HepG2 (cell line): ENCODE results near the gene TK2. TPM values are rescaled to one million over a fixed set of nuclear protein-coding genes. Genes with fewer than 3 reads are reported as not detected.
A peak's percentile ranks its signal among the peaks of the same experiment; 100 is the strongest.

Experiments
- DPF2 ChIP-seq: sonication (generic); formaldehyde crosslinking; IDR thresholded peaks from 2 replicates; pipeline ENCODE4 v1.4.0; 2020; ENCODE audit warnings: mild to moderate bottlenecking, low read depth, missing genetic modification reagents, borderline replicate concordance
- IRF2 ChIP-seq: IDR thresholded peaks from 2 replicates; pipeline ENCODE4 v1.6.1; 2018; ENCODE audit warnings: missing genetic modification reagents, missing compliant biosample characterization
- KLF12 ChIP-seq: sonication (generic); formaldehyde crosslinking; IDR thresholded peaks from 2 replicates; pipeline ENCODE4 v1.4.0; 2020; ENCODE audit warnings: missing genetic modification reagents, borderline replicate concordance
- KLF15 ChIP-seq: sonication (generic); formaldehyde crosslinking; IDR thresholded peaks from 2 replicates; pipeline ENCODE4 v1.8.1; 2023; ENCODE audit warnings: borderline replicate concordance, mild to moderate bottlenecking, inconsistent platforms, missing genetic modification reagents, mixed read lengths
- KMT2B ChIP-seq: IDR thresholded peaks from 2 replicates; pipeline ENCODE4 v1.6.1; 2016; ENCODE audit warnings: missing genetic modification reagents, missing compliant biosample characterization
- MAFK ChIP-seq, 2 experiments: IDR thresholded peaks in 1 of 2; conservative IDR thresholded peaks in 1 of 2; 2 replicates each; pipeline ENCODE4 v1.6.1; 2011; ENCODE audit warnings: improper control_type of control experiment in 2 of 2, low read length in 2 of 2
- NR2C2 ChIP-seq: sonication (generic); formaldehyde crosslinking; IDR thresholded peaks from 2 replicates; pipeline ENCODE4 v1.4.0; 2020; ENCODE audit warnings: missing genetic modification reagents, mild to moderate bottlenecking, moderate library complexity, borderline replicate concordance
- PHF20 ChIP-seq: sonication (generic); formaldehyde crosslinking; IDR thresholded peaks from 2 replicates; pipeline ENCODE4 v1.5.0; 2020; ENCODE audit warnings: mild to moderate bottlenecking, missing genetic modification reagents
- POGZ ChIP-seq: sonication (generic); formaldehyde crosslinking; IDR thresholded peaks from 2 replicates; pipeline ENCODE4 v1.4.0; 2020; ENCODE audit warnings: mild to moderate bottlenecking, missing genetic modification reagents
- THYN1 ChIP-seq: sonication (generic); formaldehyde crosslinking; IDR thresholded peaks from 2 replicates; pipeline ENCODE4 v1.8.1; 2023; ENCODE audit warnings: low read depth, mild to moderate bottlenecking, moderate library complexity, missing genetic modification reagents, borderline replicate concordance
- ZNF24 ChIP-seq: fragments of 450-650 bp; IDR thresholded peaks from 2 replicates; pipeline ENCODE4 v1.6.1; 2017; ENCODE audit warnings: antibody characterized with exemption, mild to moderate bottlenecking
- ZNF570 ChIP-seq: sonication (generic); formaldehyde crosslinking; IDR thresholded peaks from 2 replicates; pipeline ENCODE4 v1.4.0; 2020; ENCODE audit warnings: mild to moderate bottlenecking, missing genetic modification reagents, borderline replicate concordance
- ZNF790 ChIP-seq: sonication (generic); formaldehyde crosslinking; IDR thresholded peaks from 2 replicates; pipeline ENCODE4 v1.8.0; 2022; ENCODE audit warnings: missing genetic modification reagents, mild to moderate bottlenecking, borderline replicate concordance
- polyA plus RNA-seq, 8 experiments: library from polyadenylated mRNA; depleted of rRNA in 3 of 8; stranded (reverse) in 7 of 8; unstranded in 1 of 8; fragments of >200 nt; fragmentation: Illumina TruSeq in 4 of 8; extraction: Trizol in 4 of 8; gene quantifications; 2 replicates each; pipeline versions ENCODE4 v1.2.1 to v1.2.3, GENCODE V29; 2011 to 2016; ENCODE audit warnings: low read depth in 4 of 8, missing spikeins in 1 of 8, mixed read lengths in 1 of 8; ENCODE audit not compliant: insufficient read depth in 1 of 8
- total RNA-seq, 5 experiments: library from RNA; depleted of rRNA; stranded (reverse); fragments of >200 nt; fragmentation: Illumina TruSeq; extraction: Trizol; gene quantifications; 2 replicates each; pipeline ENCODE4 v1.2.3, GENCODE V29; 2016; ENCODE audit warnings: low read depth in 1 of 5
- TF ChIP-seq, protein P1 (sequence below), 2 experiments: sonication (generic) in 1 of 2; formaldehyde crosslinking in 1 of 2; IDR thresholded peaks; 2 replicates each; pipeline versions ENCODE4 v1.6.1 to v1.9.0; 2014 to 2022; ENCODE audit warnings: antibody characterized with exemption in 1 of 2, borderline replicate concordance in 1 of 2, inconsistent platforms in 1 of 2, low read depth in 1 of 2, missing genetic modification reagents in 1 of 2
- TF ChIP-seq, protein P2 (sequence below): sonication (generic); formaldehyde crosslinking; IDR thresholded peaks from 2 replicates; pipeline ENCODE4 v1.4.0; 2020; ENCODE audit warnings: mild to moderate bottlenecking, low read depth, missing genetic modification reagents
- TF ChIP-seq, protein P3 (sequence below): sonication (generic); formaldehyde crosslinking; conservative IDR thresholded peaks from 2 replicates; pipeline ENCODE4 v1.8.1; 2023; ENCODE audit warnings: missing genetic modification reagents
- TF ChIP-seq, protein P4 (sequence below): sonication (generic); formaldehyde crosslinking; IDR thresholded peaks from 2 replicates; pipeline ENCODE4 v1.8.0; 2022; ENCODE audit warnings: missing genetic modification reagents, mild to moderate bottlenecking, borderline replicate concordance

TK2 gene
- total and polyA plus RNA-seq, 2 of the 13 experiments (the other 11 are each of a cell fraction or from before 2014, with no cell fraction given), result 18.7 to 21.0 TPM

DNA sequence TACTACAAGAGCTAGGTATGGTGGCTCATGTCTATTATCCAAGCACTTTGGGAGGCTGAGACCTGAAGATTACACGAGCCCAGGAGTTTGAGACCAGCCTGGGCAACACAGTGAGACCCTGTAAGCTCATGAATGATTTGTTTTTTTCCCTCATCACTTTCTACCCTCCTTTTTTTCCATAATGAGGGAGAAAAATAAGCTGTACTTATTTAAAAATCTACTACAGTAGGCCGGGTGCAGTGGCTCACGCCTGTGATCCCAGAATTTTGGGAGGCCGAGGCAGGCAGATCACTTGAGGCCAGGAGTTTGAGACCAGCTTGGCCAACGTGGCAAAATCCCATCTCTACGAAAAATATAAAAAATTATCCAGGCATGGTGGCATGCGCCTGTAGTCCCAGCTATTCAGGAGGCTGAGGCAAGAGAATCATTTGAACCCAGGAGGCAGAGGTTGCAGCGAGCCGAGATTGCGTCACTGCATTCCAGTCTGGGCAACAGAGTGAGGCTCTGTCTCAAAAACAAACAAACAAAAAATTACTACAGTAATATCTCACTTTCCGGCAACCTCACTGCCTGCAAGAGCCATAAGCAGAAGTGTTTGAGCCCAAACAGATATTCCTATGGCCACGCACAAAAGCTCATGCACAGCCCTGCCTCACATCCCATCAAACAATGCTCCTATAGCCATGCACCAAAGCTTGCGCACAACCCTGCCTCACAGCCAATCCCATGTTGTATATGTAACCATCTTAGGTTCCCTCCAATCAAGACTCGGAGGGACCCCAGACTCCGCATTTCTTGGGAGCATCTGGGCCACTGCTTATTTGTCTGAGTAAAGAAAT is 37.4 kb downstream of the TK2 start (continued):
- TF ChIP-seq, protein P1, sequence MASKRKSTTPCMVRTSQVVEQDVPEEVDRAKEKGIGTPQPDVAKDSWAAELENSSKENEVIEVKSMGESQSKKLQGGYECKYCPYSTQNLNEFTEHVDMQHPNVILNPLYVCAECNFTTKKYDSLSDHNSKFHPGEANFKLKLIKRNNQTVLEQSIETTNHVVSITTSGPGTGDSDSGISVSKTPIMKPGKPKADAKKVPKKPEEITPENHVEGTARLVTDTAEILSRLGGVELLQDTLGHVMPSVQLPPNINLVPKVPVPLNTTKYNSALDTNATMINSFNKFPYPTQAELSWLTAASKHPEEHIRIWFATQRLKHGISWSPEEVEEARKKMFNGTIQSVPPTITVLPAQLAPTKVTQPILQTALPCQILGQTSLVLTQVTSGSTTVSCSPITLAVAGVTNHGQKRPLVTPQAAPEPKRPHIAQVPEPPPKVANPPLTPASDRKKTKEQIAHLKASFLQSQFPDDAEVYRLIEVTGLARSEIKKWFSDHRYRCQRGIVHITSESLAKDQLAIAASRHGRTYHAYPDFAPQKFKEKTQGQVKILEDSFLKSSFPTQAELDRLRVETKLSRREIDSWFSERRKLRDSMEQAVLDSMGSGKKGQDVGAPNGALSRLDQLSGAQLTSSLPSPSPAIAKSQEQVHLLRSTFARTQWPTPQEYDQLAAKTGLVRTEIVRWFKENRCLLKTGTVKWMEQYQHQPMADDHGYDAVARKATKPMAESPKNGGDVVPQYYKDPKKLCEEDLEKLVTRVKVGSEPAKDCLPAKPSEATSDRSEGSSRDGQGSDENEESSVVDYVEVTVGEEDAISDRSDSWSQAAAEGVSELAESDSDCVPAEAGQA (IDR thresholded peaks at IDR 0.05; ENCODE audit: low read depth), result peak; percentile 6; the same call in 1 of the 2 replicates
- TF ChIP-seq, protein P1 (CRISPR knock-in tag; IDR thresholded peaks at IDR 0.05; ENCODE audit: borderline replicate concordance), result no peak
- no peak for TF ChIP-seq KMT2B
- TF ChIP-seq, protein P2, sequence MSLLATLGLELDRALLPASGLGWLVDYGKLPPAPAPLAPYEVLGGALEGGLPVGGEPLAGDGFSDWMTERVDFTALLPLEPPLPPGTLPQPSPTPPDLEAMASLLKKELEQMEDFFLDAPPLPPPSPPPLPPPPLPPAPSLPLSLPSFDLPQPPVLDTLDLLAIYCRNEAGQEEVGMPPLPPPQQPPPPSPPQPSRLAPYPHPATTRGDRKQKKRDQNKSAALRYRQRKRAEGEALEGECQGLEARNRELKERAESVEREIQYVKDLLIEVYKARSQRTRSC (CRISPR knock-in tag), result no peak
- TF ChIP-seq THYN1 (CRISPR knock-in tag), result no peak
- TF ChIP-seq NR2C2 (CRISPR knock-in tag), result no peak; the same call in 1 of the 2 replicates
- TF ChIP-seq ZNF24, result no peak
- no peak for TF ChIP-seq MAFK (conservative IDR thresholded peaks at IDR 0.05 in 1 of 2, IDR thresholded peaks at IDR 0.05 in 1 of 2; ENCODE audit: low read length in 2 of 2)
- TF ChIP-seq IRF2 (CRISPR knock-in tag), result no peak
- no peak for TF ChIP-seq KLF15 (CRISPR knock-in tag)
- no peak for TF ChIP-seq ZNF570 (CRISPR knock-in tag)
- peak; percentile 49; the same call in 1 of the 2 replicates for TF ChIP-seq POGZ (CRISPR knock-in tag)
- no peak for TF ChIP-seq PHF20
- TF ChIP-seq DPF2 (CRISPR knock-in tag), result 0 out of 2 replicates have a peak, but pooled peaks have one; percentile 35
- TF ChIP-seq ZNF790 (CRISPR knock-in tag), result no peak
- TF ChIP-seq, protein P3, sequence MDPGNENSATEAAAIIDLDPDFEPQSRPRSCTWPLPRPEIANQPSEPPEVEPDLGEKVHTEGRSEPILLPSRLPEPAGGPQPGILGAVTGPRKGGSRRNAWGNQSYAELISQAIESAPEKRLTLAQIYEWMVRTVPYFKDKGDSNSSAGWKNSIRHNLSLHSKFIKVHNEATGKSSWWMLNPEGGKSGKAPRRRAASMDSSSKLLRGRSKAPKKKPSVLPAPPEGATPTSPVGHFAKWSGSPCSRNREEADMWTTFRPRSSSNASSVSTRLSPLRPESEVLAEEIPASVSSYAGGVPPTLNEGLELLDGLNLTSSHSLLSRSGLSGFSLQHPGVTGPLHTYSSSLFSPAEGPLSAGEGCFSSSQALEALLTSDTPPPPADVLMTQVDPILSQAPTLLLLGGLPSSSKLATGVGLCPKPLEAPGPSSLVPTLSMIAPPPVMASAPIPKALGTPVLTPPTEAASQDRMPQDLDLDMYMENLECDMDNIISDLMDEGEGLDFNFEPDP (CRISPR knock-in tag), result no peak
- TF ChIP-seq KLF12, result no peak
- TF ChIP-seq, protein P4, sequence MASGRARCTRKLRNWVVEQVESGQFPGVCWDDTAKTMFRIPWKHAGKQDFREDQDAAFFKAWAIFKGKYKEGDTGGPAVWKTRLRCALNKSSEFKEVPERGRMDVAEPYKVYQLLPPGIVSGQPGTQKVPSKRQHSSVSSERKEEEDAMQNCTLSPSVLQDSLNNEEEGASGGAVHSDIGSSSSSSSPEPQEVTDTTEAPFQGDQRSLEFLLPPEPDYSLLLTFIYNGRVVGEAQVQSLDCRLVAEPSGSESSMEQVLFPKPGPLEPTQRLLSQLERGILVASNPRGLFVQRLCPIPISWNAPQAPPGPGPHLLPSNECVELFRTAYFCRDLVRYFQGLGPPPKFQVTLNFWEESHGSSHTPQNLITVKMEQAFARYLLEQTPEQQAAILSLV (CRISPR knock-in tag), result no peak
